KMS-11 (cell line): Measurements from ENCODE around the gene F13A1.

ENCODE experiments used
- H2AFZ ChIP-seq: fragments of 200-600 bp; sonication (generic); 2 replicates; pipeline ENCODE4 v1.6.1; 2016; ENCODE audit warnings: antibody characterized with exemption, mixed run types, low read depth
- H3K27ac ChIP-seq: fragments of 200-600 bp; sonication (generic); 2 replicates; pipeline ENCODE4 v1.6.1; 2016; ENCODE audit warnings: mild to moderate bottlenecking, mixed run types
- H3K27me3 ChIP-seq: fragments of 200-600 bp; sonication (generic); 2 replicates; pipeline ENCODE4 v1.6.1; 2017; ENCODE audit warnings: mild to moderate bottlenecking, low read depth, mixed run types, moderate library complexity; ENCODE audit not compliant: insufficient read depth
- H3K36me3 ChIP-seq: fragments of 200-600 bp; sonication (generic); 2 replicates; pipeline ENCODE4 v1.6.1; 2017; ENCODE audit warnings: mild to moderate bottlenecking, mixed run types; ENCODE audit not compliant: insufficient read depth
- H3K4me1 ChIP-seq: fragments of 200-600 bp; sonication (generic); 2 replicates; pipeline ENCODE4 v1.6.1; 2016; ENCODE audit warnings: mild to moderate bottlenecking, low read depth, mixed run types; ENCODE audit not compliant: poor library complexity, severe bottlenecking
- H3K4me2 ChIP-seq: fragments of 200-600 bp; sonication (generic); 2 replicates; pipeline ENCODE4 v1.7.0; 2016; ENCODE audit warnings: mild to moderate bottlenecking, mixed run types
- H3K4me3 ChIP-seq: fragments of 200-600 bp; sonication (generic); IDR thresholded peaks from 2 replicates; pipeline ENCODE4 v1.6.1; 2017; ENCODE audit warnings: low read depth, low read length, mixed read lengths; ENCODE audit not compliant: insufficient read depth
- H3K79me2 ChIP-seq: fragments of 200-600 bp; sonication (generic); 2 replicates; pipeline ENCODE4 v1.6.1; 2016; ENCODE audit warnings: low read depth, mixed run types; ENCODE audit not compliant: insufficient read depth
- H3K9ac ChIP-seq: fragments of 200-600 bp; sonication (generic); 2 replicates; pipeline ENCODE4 v1.6.1; 2016; ENCODE audit warnings: mild to moderate bottlenecking, mixed run types
- H4K20me1 ChIP-seq: fragments of 200-600 bp; sonication (generic); 2 replicates; pipeline ENCODE4 v1.6.1; 2016; ENCODE audit warnings: mild to moderate bottlenecking, mixed run types; ENCODE audit not compliant: insufficient read depth
- CTCF ChIP-seq: fragments of 200-600 bp; sonication (generic); conservative IDR thresholded peaks from 2 replicates; pipeline ENCODE4 v1.6.1; 2017; ENCODE audit warnings: low read depth, mild to moderate bottlenecking, antibody characterized with exemption, low read length, moderate library complexity, mixed read lengths

The F13A1 gene

GRCh38 chr6:6331393-6331792 lies 10.9 kb upstream of the F13A1 start:
- H3K27me3 ChIP-seq = no peaks in the 10 kb centered on the region
- peak overlapping the region; percentile 64 for H3K9ac ChIP-seq
- H3K4me1 ChIP-seq = peaks cover 73% of the 10 kb centered on the region
- no peaks in the 10 kb centered on the region for H3K36me3 ChIP-seq
- no peak for TF ChIP-seq CTCF
- H4K20me1 ChIP-seq = no peaks in the 10 kb centered on the region
- H2AFZ ChIP-seq = peak overlapping the region; percentile 27
- peak overlapping the region; percentile 93 for H3K27ac ChIP-seq
- H3K4me2 ChIP-seq = peak overlapping the region; percentile 75
- H3K4me3 ChIP-seq = no peak overlapping the region
- H3K79me2 ChIP-seq = no peaks in the 10 kb centered on the region

GRCh38 chr6:6330407-6330806 lies 9.9 kb upstream of the F13A1 start:
- Histone ChIP-seq H3K9ac (peak overlapping the region; percentile 64; the same call in 1 of the 2 replicates), H3K4me1 (peaks cover 73% of the 10 kb centered on the region), H3K4me2 (peak overlapping the region; percentile 75), H3K36me3 (no peaks in the 10 kb centered on the region), H3K27ac (peak overlapping the region; percentile 93), H3K79me2 (no peaks in the 10 kb centered on the region), H4K20me1 (no peaks in the 10 kb centered on the region), H3K4me3 (no peak overlapping the region), H2AFZ (peak overlapping the region; percentile 27; the same call in 1 of the 2 replicates), H3K27me3 (no peaks in the 10 kb centered on the region)
- TF ChIP-seq CTCF = no peak

GRCh38 chr6:6328451-6328850 lies 8.0 kb upstream of the F13A1 start:
- H3K4me2 ChIP-seq = peak overlapping the region; percentile 64

GRCh38 chr6:6323352-6323751 lies 2.9 kb upstream of the F13A1 start:
- H2AFZ ChIP-seq = no peak overlapping the region
- no peak overlapping the region for H3K4me3 ChIP-seq
- no peak overlapping the region for H3K9ac ChIP-seq
- H3K79me2 ChIP-seq = no peaks in the 10 kb centered on the region
- no peaks in the 10 kb centered on the region for H4K20me1 ChIP-seq
- H3K27me3 ChIP-seq = no peaks in the 10 kb centered on the region
- H3K36me3 ChIP-seq = no peaks in the 10 kb centered on the region
- H3K4me1 ChIP-seq = peaks cover 5% of the 10 kb centered on the region
- no peak overlapping the region for H3K27ac ChIP-seq
- TF ChIP-seq CTCF = no peak
- H3K4me2 ChIP-seq = no peak overlapping the region

More at GRCh38 chr6:6328451-6328850, 8.0 kb upstream of the F13A1 start:
- Histone ChIP-seq H3K36me3 (no peaks in the 10 kb centered on the region), H3K4me1 (peaks cover 56% of the 10 kb centered on the region), H3K27ac (no peak overlapping the region), H3K9ac (no peak overlapping the region), H3K27me3 (no peaks in the 10 kb centered on the region), H3K4me3 (no peak overlapping the region), H2AFZ (no peak overlapping the region), H3K79me2 (no peaks in the 10 kb centered on the region), H4K20me1 (no peaks in the 10 kb centered on the region)
- TF ChIP-seq CTCF = no peak
